Vagina (tissue), 2 donors: Measurements from ENCODE around the gene MAPK8IP2. TPM values are rescaled to one million over a fixed set of nuclear protein-coding genes. Genes with fewer than 3 reads are reported as not detected.

ENCODE experiments used
- DNase-seq, 2 donors: peaks; one replicate each; pipeline ENCODE4 v3.0.0-alpha.2; 2017; ENCODE audit errors: extremely low spot score in 2 of 2
- H3K27ac ChIP-seq: fragments of 200-600 bp; sonication (generic); one replicate; pipeline ENCODE4 v1.5.1; 2019
- H3K27me3 ChIP-seq: fragments of 200-600 bp; sonication (generic); one replicate; pipeline ENCODE4 v1.5.1; 2019
- H3K36me3 ChIP-seq, 2 donors: fragments of 200-600 bp; sonication (generic); one replicate each; pipeline ENCODE4 v1.5.1; 2017 to 2019
- H3K4me1 ChIP-seq: fragments of 200-600 bp; sonication (generic); one replicate; pipeline ENCODE4 v1.5.1; 2019
- H3K4me3 ChIP-seq, 2 donors: fragments of 200-600 bp; sonication (generic); 1 replicate in 1 of 2; 2 replicates in 1 of 2; pipeline ENCODE4 v1.5.1; 2016 to 2019
- H3K9me3 ChIP-seq: fragments of 200-600 bp; sonication (generic); one replicate; pipeline ENCODE4 v1.5.1; 2019
- CTCF ChIP-seq, 3 experiments: fragments of 450-650 bp in 2 of 3; fragments of 200-600 bp in 1 of 3; sonication (generic) in 1 of 3; IDR thresholded peaks; one replicate each; pipeline ENCODE4 v1.5.1; 2017 to 2019; ENCODE audit warnings: antibody characterized with exemption in 3 of 3, mild to moderate bottlenecking in 2 of 3, moderate library complexity in 2 of 3
- POLR2A ChIP-seq, 2 donors: fragments of 450-650 bp; IDR thresholded peaks; one replicate each; pipeline ENCODE4 v1.6.1; 2017; ENCODE audit warnings: antibody characterized with exemption in 2 of 2, mild to moderate bottlenecking in 2 of 2, moderate library complexity in 2 of 2
- POLR2AphosphoS5 ChIP-seq, 2 donors: sonication (generic); formaldehyde crosslinking; IDR thresholded peaks; one replicate each; pipeline ENCODE4 v1.9.0; 2017; ENCODE audit warnings: antibody characterized with exemption in 2 of 2, mild to moderate bottlenecking in 2 of 2, low read depth in 1 of 2; ENCODE audit not compliant: insufficient read depth in 1 of 2
- intact Hi-C: fragments of 100-400 bp; cut with DNase I; formaldehyde crosslinking; loops from one replicate; pipeline ENCODE4 v1.15.1; 2023
- total RNA-seq: library from RNA; depleted of rRNA; stranded (reverse); fragments of >200 nt; gene quantifications from one replicate; pipeline ENCODE4 v1.2.3, GENCODE V29; 2016

The MAPK8IP2 gene
- total RNA-seq, 1 donor from 2014 or later, result 3.2 TPM

- Histone ChIP-seq H3K4me1 (no peaks in the 10 kb centered on the region), H3K36me3 (no peaks in the 10 kb centered on the region), H3K4me3 (no peak overlapping the region), H3K9me3 (no peaks in the 10 kb centered on the region), H3K27me3 (no peaks in the 10 kb centered on the region), H3K27ac (no peak overlapping the region)
- TF ChIP-seq CTCF (IDR thresholded peaks at IDR 0.05) (no peak), POLR2A (IDR thresholded peaks at IDR 0.05) (no peak), POLR2AphosphoS5 (IDR thresholded peaks at IDR 0.05; ENCODE audit: insufficient read depth in 1 of 2, low read depth in 1 of 2) (no peak)
- no peak for DNase-seq
- intact Hi-C loops, result no loop called here
Measured at GRCh38 chr22:50660306-50660705, 59.7 kb downstream of the MAPK8IP2 start.

Other genes with a start within 250 kb of the MAPK8IP2 start
- 37.3 TPM for gene SBF1, start 125.8 kb upstream of the MAPK8IP2 start, total RNA-seq
- gene ADM2, start 119.2 kb upstream of the MAPK8IP2 start, total RNA-seq, result not detected
- gene MIOX, start 113.9 kb upstream of the MAPK8IP2 start, total RNA-seq, result not detected
- gene LMF2, start 93.1 kb upstream of the MAPK8IP2 start, total RNA-seq, result 57.0 TPM
- gene NCAPH2, start 92.6 kb upstream of the MAPK8IP2 start, total RNA-seq, result 45.7 TPM
- 25.0 TPM for gene SCO2, start 75.2 kb upstream of the MAPK8IP2 start, total RNA-seq
- gene TYMP, start 70.8 kb upstream of the MAPK8IP2 start, total RNA-seq, result 82.0 TPM
- 0.49 TPM for gene KLHDC7B, start 54.9 kb upstream of the MAPK8IP2 start, total RNA-seq
- not detected for gene SYCE3, start 37.9 kb upstream of the MAPK8IP2 start, total RNA-seq
- 29.2 TPM for gene CPT1B, start 22.4 kb upstream of the MAPK8IP2 start, total RNA-seq
- gene CHKB, start 17.9 kb upstream of the MAPK8IP2 start, total RNA-seq, result 51.6 TPM
- 44.2 TPM for gene ARSA, start 27.4 kb downstream of the MAPK8IP2 start, total RNA-seq
- gene SHANK3, start 72.0 kb downstream of the MAPK8IP2 start, total RNA-seq, result 20.4 TPM
- not detected for gene ACR, start 137.4 kb downstream of the MAPK8IP2 start, total RNA-seq
- 28.2 TPM for gene RABL2B, start 182.8 kb downstream of the MAPK8IP2 start, total RNA-seq